ENCODE results near the gene PIPOX.
"Not testable (repeated sequence)": the region's sequence is repeated elsewhere in the genome, so short reads cannot be mapped to it uniquely, and the experiment has no call there.

The PIPOX gene

DNA sequence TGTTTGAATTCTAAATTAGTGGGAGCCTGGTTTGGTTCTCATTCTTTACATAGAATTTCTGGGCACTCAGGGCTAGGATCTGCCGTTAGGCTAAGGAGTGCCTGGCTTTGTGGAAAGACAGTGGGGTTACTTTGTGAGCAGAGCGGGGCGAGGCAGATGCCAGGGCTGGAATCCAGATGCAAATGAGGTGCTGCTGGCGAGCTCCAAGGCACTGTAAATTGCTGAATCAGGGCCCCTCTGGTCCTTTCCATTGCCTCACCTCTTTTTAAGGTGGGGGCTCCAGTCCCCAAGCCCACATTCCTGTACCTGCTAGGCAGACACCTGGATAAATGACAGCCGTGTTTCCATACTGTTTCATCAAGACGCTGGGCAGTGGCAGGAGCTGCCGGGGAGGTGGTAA lies 33.8 kb downstream of the PIPOX start:
- no peak for DNase-seq

DNA sequence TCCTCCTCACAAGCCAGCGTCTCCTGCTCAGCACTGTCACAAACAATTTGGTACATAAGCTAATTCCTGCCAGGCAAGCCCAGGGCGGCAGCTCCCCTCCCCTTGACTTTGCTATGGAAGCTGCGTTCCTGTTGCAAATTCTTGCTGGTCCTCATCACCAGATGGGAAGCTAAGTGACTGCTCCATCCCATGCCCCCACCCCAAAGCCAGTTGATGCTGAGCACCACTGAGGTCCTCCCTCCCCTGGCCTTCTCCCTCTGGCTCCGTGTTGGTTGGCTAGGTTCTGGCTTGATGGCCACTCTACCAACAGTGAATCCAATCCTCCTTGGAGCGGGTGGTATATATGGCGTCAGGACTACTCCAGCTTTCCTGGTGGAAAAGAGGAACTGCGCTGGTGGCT lies 34.4 kb downstream of the PIPOX start:
- no peak for DNase-seq

DNA sequence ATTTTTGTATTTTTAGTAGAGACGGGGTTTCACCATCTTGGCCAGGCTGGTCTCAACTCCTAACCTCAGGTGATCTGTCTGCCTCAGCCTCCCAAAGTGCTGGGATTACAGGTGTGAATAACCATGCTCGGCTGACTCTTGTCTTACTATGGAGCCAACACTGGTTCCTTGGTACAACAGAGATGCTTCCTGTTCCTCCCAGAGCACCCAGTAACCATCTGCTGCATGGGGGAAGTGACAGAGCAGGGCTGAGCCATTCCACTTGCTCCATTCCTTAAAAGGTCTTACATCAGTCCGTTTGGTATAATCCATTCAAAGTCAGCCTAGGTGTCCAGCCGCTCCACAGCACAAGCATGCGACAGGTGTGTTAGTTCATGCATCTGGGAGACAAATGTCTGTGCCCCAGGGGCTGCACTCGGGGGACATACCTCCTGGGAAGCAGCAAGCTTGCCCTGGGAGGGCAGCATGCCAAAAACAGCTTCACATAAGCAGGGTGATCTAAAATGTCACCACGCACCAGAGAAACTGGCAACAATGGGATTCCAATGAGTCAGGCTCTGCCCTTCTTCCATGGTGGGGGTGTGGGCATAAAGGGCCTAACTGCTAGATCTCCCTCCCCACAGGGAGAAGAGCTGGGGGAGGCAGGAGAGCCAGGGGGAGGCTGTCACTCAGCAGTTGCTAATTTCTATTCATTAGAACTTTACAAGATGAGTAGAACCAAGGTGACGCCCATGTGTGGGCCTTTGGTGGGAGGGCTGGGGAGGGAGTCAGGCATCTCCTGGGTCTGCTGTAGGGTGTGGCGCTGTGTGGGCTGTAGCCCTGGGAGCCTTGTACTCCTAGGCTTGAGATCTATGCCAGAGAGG lies 35.5 kb downstream of the PIPOX start:
- DNase-seq: no peak

- DNase-seq: no peak
These were observed 36.5 kb downstream of the PIPOX start for GRCh38 chr17:29079433-29079832.

- no peak for DNase-seq
These were observed 36.9 kb downstream of the PIPOX start for GRCh38 chr17:29079887-29080286.

GRCh38 chr17:29080323-29080722 lies 37.4 kb downstream of the PIPOX start:
- no peak for DNase-seq

DNA sequence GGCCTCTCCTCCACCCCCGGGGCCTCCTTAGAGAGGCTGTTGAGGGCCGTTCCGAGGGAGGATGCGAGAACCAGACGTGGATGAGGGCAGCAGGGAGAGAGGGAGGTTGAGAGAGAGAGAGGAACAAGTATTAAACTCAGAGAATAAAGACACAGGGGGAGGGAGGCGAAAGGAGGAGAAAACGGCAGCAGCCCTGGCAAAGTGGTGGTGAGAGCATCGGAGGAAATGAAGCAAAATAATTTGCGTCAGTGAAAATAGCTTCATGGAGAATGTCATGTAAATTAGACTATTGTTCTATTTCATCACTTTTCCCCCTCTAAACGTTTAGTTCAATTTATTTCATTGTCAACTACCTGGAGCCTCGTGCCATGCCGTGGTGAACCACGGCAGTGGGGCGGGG lies 38.0 kb downstream of the PIPOX start:
- no peak for DNase-seq

DNA sequence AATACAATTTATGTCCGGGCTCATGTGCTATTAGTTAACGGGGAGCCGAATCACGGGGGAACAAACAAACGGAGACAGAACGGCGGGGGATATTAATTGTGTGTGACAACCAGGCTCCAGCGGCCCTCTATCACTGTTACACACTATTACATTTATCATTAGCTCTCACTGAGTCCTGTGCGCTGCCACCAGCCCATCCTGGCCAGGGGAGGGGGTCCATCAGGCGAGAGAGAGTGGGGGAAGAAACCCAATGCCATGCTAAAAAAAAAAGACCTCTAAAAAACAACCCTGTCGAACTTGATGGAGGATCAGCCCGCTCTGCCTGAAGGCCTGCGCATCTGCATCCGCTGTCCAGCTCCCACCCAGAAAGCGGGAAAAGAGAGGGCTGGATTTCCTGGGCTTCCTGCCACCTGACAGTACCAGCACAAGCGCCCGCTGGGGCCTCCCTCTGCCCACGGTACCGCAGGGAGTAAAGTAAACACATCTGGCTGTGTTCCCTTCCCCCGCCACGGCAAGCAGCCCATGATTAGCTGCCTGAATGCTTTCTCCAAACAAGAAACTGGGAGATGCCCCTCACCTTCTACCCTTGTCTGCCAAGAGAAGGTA lies 41.7 kb downstream of the PIPOX start:
- no peak for DNase-seq

- DNase-seq: no peak
These were observed 42.3 kb downstream of the PIPOX start for GRCh38 chr17:29085223-29085622.

- DNase-seq: no peak
These were observed 43.8 kb downstream of the PIPOX start for GRCh38 chr17:29086628-29087332.

GRCh38 chr17:29088782-29089181 lies 45.8 kb downstream of the PIPOX start:
- not testable (repeated sequence) for DNase-seq

- DNase-seq: no peak
These were observed 46.7 kb downstream of the PIPOX start for GRCh38 chr17:29089601-29090044.

DNA sequence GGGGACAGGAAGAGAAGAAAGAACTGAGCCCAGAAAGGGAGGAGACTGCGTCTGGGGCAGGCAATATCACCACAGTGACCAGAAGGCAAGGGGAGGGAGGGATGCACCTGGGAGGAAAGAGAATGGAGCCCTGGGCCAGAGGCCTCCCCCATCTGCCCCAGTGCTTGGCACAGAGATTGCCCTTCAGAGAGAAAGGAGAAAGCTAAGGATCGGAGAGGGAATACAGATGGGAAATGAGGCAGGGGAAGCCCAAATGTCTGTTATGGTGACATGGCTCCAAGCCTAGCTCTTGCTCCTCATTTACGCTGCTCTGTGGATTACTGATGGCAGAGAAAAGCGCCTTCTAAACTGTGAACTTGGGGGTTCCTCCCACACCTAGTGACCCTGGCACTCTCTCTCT lies 47.2 kb downstream of the PIPOX start:
- DNase-seq: no peak

DNA sequence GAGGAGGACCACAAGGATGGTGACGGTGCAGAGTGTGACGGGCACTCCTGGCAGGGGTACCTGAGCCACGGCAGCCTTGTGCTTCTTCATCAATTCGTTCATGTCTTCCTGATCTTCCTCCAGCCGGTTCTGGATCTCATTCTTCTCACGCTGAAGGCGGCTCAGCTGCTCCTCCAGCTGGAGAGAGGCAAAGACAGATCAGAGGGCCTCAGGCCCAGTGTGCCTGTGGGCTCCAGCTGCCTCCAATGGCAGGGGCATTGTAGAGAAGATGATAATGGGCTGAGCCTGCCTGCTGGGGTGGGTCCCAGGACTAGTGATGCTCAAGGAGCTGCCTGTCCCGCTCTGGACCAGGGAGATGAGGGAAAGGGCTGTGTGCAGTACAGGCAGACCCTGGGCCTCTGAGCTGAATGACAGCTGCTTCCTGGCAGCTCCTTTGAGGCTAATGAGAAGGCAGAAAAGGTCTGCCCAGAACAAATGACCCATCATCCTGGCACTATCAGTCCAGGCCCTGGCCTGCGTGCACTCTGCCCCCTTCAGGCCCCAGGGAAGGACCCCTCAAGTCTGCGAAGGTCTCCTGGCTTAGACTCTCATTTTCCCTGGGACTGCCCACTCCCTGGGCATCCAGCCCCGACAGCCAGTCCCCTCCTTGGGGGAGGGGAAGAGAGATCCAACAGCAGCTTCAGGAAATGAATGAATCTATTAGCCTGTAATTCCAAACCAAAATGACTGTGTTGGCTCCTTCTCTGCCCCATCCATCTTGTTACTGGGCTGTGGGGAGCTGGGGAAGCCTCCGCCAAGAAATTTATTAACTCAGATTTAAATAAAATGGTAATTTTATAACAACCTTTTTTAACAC lies 48.0 kb downstream of the PIPOX start:
- DNase-seq: no peak

DNA sequence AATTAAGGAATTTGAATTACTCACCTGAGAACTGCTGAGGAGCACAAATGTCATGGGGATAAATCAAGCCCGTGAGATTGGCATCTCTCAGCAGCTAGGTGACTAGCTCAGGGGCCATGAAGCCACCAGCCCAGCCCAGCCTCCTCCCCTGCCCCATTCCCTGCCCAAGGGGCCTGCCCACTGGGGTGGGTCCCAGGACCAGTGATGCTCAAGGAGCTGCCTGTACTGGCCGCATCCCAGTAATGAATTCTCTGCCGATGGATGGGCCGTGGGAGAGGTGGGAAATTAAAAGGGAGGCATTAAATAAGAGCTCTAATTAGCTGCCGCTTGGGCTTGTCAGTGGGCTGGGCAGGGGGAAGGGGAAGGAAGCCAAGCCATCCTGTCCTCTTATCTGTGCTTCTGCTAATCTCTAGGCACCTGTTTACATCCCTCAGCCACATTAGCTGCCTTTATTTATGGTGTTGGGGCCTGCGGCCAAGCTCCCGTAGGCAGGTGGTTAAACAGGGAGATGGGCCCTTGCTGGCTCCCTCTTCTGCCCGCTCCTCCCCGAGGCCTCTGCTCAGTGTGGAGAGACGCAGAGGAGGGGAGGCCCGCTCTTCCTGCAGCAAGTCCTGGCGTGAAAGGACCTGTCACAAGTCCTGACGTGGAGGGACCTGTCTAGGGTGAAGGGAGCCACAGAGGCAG lies 48.8 kb downstream of the PIPOX start:
- DNase-seq: no peak

DNA sequence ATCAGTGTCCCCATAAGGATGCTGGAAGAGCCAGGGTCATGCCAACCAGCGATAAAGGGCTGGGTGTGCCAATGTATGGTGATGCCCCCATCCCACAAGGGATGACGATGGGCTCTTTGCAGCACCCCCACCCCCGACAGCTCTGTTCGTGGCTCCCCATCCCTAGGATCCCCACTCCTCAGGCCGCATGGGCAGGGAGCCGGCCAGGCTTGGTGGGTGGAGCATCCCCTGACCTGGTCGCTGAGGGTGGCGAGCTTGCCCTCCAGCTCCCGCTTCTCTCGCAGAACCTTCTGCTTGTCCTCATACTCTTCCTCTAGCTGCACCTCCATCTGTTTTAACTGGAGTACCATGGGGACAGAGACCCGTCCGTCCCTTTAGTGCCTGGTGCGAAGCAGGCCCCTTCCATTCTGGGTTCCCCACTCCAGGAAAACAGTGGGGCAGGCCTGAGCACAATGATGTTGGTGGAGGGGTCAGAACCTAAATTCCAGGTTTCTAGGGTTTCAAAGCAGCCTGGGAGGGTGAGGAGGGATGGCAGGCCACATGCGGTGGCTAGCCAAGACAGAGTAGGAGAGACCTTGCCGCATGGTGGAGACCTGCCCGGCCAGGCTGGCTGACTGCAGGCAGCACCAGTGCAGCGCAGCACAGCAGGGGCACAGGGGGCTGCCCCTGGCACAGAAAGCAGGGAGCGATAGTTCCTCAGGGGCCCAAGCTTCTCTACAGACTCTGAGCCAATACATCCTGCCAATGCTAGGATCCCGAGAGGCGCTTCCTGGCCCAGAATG lies 50.3 kb downstream of the PIPOX start:
- DNase-seq: no peak

GRCh38 chr17:29094101-29094708 lies 51.3 kb downstream of the PIPOX start:
- DNase-seq: no peak

GRCh38 chr17:29095439-29095838 lies 52.5 kb downstream of the PIPOX start:
- no peak for DNase-seq

- DNase-seq: no peak
These were observed 53.2 kb downstream of the PIPOX start for GRCh38 chr17:29096094-29096493.

- DNase-seq: no peak
These were observed 56.6 kb downstream of the PIPOX start for GRCh38 chr17:29099527-29099926.

DNA sequence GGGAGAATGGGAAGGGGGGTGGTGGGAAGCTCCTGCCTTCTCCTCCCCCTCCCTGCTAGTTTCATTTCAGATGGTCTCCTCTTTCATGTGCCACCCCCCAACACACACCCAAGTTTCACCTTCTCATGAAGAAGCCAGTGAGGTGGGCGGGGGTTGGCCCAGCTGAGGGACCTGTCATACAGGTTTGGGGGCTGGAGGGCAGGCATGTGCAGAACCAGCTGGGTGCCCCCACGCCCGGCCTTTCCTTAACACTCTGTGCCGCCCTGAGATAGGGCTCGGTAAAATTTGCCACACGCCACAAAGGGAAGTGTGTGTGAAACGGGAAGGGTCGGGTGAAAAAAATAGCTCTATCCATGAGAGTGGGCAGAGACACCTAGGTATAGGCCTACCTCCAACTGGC lies 57.4 kb downstream of the PIPOX start:
- DNase-seq: peak; percentile 24
